K562 treated with DMSO at 1 percent for 24 hours (cell line): ENCODE results near the gene SFSWAP. TPM values are rescaled to one million over a fixed set of nuclear protein-coding genes. Genes with fewer than 3 reads are reported as not detected.

Source experiments
- total RNA-seq: library from RNA; unstranded; fragments of 300-600 nt; gene quantifications from 2 replicates; pipeline ENCODE4 v1.2.3, GENCODE V29; 2022; ENCODE audit warnings: low read depth; ENCODE audit not compliant: insufficient read depth

The SFSWAP gene
- total RNA-seq, result 30.8 and 34.1 TPM in 2 replicates

GRCh38 chr12:131710464-131711457 is at the start of gene SFSWAP:
Gene SFSWAP (plus strand): TSS chr12:131711090. CDS start chr12:131711230, 140 bp downstream.

GRCh38 chr12:131827961-131828534 is 117.2 kb downstream of the SFSWAP start, which contains the start of gene MMP17:
Gene MMP17 (plus strand): TSS chr12:131828393. CDS start chr12:131828495, 102 bp downstream.

Other genes with a start within 250 kb of the SFSWAP start
- 8.7 and 10.6 TPM in 2 replicates for gene MMP17, start 117.3 kb downstream of the SFSWAP start, total RNA-seq
- 58.3 and 59.0 TPM in 2 replicates for gene ULK1, start 183.5 kb downstream of the SFSWAP start, total RNA-seq
- gene PUS1, start 218.2 kb downstream of the SFSWAP start, total RNA-seq, result 27.0 and 29.7 TPM in 2 replicates
- 37.1 and 39.7 TPM in 2 replicates for gene EP400, start 238.9 kb downstream of the SFSWAP start, total RNA-seq